MV-4-11 (cell line): ENCODE results near the gene SNTB2.

Experiments used
- DNase-seq: peaks from one replicate; lab custom pipeline; 2025; lab: John Stamatoyannopoulos, UW

Gene SNTB2

DNA sequence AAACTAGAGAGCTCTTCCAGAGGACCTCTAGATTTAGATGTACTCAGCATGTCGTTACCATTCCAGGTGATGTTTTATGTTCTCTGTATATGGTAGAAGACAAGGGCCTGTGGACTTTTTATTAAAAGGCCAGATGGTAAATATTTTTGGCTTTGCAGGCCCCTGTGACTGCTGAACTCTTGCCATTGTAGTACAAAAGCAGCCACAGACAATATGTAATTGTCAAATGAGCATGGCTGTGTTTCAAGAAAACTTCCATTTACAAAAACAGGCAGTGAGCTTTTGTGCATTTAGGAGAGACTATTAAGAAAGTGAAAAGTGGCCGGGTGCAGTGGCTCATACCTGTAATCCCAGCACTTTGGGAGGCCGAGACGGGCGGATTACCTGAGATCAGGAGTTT lies 157.2 kb downstream of the SNTB2 start:
- no peak for DNase-seq

DNA sequence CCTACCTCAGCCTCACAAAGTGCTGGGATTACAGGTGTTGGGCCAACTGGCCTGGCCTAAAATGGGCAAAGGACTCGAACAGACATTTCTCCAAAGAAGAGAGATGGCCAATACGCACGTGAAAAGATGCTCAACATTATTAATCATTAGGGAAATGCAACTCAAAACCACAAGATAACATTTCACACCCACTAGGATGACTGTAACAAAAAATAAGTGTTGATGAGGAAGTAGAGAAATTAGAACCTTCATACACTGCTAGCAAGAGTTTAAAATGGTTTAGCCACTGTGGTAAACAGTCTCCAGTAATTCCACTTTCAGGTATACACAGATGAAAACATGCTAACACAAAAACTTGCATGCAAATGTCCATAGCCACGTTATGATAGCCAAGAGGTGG lies 159.0 kb downstream of the SNTB2 start:
- DNase-seq: peak; percentile 47

GRCh38 chr16:69346683-69347082 lies 159.7 kb downstream of the SNTB2 start:
- DNase-seq: no peak

- DNase-seq: no peak
These were observed 161.3 kb downstream of the SNTB2 start for GRCh38 chr16:69348222-69348621.

DNA sequence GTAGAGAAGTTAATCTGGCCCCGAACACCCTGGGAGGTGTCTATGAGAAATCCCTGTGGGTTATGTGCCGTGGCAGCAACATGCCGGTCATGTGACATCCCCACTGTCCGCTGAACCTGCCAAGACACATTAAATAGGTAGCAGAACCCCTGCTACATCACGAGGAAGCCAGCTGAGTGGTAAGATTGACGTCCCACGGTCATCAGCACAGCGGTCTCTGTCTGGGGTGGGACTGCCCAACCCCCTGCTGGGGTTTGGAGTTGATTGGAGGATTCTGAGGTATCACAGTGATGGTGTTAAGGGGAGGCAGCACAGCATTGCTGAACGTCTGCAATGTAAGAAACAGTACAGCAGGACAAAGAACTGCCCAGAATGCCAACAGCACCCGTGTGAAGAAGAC lies 162.6 kb downstream of the SNTB2 start:
- no peak for DNase-seq

GRCh38 chr16:69350536-69351133 lies 163.7 kb downstream of the SNTB2 start:
- no peak for DNase-seq

- no peak for DNase-seq
These were observed 164.5 kb downstream of the SNTB2 start, which contains the start of gene TMED6 for GRCh38 chr16:69351309-69352027. TMED6 (minus strand) TSS chr16:69351786; CDS start chr16:69351753, 33 bp downstream.
